ENCODE data around the gene MALAT1. TPM values are rescaled to one million over a fixed set of nuclear protein-coding genes. Genes with fewer than 3 reads are reported as not detected.

The MALAT1 gene
- total RNA-seq, 4 donors from 2014 or later: 10,683 to 28,425 (median 19,356) TPM

DNA sequence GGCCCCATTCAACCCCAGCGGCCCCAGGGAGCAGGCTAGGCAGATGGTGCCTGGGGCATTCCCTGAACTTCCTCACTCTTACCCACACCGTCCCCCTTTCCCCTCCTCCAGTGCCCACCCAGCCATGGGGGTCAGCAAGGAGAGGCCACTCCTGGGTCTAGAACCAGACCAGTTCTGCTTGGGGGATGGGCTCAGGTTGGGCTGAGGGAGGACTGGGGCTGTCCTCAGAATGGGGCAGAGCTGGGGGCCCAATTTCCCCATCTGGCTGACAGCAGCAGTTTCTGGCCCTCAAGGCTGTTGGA lies 38.4 kb downstream of the MALAT1 start:
- TF ChIP-seq POLR2A (IDR thresholded peaks at IDR 0.05): no peak
- TF ChIP-seq, protein P1, sequence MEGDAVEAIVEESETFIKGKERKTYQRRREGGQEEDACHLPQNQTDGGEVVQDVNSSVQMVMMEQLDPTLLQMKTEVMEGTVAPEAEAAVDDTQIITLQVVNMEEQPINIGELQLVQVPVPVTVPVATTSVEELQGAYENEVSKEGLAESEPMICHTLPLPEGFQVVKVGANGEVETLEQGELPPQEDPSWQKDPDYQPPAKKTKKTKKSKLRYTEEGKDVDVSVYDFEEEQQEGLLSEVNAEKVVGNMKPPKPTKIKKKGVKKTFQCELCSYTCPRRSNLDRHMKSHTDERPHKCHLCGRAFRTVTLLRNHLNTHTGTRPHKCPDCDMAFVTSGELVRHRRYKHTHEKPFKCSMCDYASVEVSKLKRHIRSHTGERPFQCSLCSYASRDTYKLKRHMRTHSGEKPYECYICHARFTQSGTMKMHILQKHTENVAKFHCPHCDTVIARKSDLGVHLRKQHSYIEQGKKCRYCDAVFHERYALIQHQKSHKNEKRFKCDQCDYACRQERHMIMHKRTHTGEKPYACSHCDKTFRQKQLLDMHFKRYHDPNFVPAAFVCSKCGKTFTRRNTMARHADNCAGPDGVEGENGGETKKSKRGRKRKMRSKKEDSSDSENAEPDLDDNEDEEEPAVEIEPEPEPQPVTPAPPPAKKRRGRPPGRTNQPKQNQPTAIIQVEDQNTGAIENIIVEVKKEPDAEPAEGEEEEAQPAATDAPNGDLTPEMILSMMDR (IDR thresholded peaks at IDR 0.05): no peak
- no peak for DNase-seq
- Histone ChIP-seq H3K9me3 (no peaks in the 10 kb centered on the region), H3K27ac (no peak overlapping the region), H3K4me3 (no peak overlapping the region), H3K4me1 (peaks cover 5 to 25% (median 13%) of the 10 kb centered on the region in 4 donors), H3K27me3 (no peaks in the 10 kb centered on the region), H3K36me3 (peaks cover 0 to 64% (median 0%) of the 10 kb centered on the region in 3 donors)

DNA sequence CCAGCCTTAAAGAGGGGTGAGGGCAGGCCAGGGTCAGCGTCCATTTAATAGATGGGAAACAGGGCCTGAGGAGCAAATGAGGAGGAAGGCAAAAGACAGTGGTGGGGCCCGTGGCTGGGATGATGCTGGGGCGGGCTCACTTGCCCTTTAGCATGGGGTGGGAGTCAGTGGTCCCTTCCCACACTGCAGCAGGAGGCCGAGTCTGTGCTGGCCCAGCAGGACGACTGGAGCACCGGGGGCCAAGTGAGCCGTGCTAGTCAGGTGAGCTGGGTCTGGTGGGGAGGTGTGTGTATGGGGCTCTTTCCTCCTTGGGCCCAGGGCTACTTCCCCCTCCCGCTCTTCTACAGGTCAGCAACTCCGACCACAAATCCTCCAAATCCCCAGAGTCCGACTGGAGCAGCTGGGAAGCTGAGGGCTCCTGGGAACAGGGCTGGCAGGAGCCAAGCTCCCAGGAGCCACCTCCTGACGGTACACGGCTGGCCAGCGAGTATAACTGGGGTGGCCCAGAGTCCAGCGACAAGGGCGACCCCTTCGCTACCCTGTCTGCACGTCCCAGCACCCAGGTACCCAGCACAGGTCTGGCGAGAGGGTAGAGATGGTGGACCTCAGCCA lies 38.9 kb downstream of the MALAT1 start:
- no peak for DNase-seq
- peaks cover 0 to 59% (median 0%) of the 10 kb centered on the region in 3 donors for H3K36me3 ChIP-seq
- TF ChIP-seq, protein P1 (IDR thresholded peaks at IDR 0.05): no peak
- no peak for TF ChIP-seq POLR2A (IDR thresholded peaks at IDR 0.05)
- no peaks in the 10 kb centered on the region for H3K27me3 ChIP-seq
- peaks cover 5 to 25% (median 13%) of the 10 kb centered on the region in 4 donors for H3K4me1 ChIP-seq
- H3K4me3 ChIP-seq: no peak overlapping the region
- no peak overlapping the region for H3K27ac ChIP-seq
- H3K9me3 ChIP-seq: no peaks in the 10 kb centered on the region

DNA sequence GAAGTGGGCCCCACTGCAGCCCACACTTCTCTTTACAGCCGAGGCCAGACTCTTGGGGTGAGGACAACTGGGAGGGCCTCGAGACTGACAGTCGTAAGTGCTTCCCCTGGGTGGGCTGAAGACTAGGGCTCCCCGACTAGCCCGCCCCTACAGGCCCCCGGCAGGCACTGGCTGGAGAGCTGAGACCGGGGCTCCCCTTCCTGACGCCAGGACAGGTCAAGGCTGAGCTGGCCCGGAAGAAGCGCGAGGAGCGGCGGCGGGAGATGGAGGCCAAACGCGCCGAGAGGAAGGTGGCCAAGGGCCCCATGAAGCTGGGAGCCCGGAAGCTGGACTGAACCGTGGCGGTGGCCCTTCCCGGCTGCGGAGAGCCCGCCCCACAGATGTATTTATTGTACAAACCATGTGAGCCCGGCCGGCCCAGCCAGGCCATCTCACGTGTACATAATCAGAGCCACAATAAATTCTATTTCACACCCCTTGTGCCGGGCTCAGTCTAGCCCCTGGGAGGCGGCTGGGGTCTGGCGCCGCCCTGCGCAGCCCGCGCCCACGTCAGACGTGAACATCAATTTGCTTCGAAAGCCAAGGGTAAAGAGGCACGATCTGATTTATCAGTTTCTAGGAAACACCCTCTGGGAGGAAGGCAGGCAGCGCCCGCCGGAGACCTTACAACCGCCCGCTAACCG lies 39.5 kb downstream of the MALAT1 start:
- peaks cover 0 to 52% (median 0%) of the 10 kb centered on the region in 3 donors for H3K36me3 ChIP-seq
- no peaks in the 10 kb centered on the region for H3K9me3 ChIP-seq
- no peak for DNase-seq
- H3K27ac ChIP-seq: no peak overlapping the region
- H3K27me3 ChIP-seq: no peaks in the 10 kb centered on the region
- no peak overlapping the region for H3K4me3 ChIP-seq
- peaks cover 5 to 25% (median 13%) of the 10 kb centered on the region in 4 donors for H3K4me1 ChIP-seq
- no peak for TF ChIP-seq POLR2A (IDR thresholded peaks at IDR 0.05)

DNA sequence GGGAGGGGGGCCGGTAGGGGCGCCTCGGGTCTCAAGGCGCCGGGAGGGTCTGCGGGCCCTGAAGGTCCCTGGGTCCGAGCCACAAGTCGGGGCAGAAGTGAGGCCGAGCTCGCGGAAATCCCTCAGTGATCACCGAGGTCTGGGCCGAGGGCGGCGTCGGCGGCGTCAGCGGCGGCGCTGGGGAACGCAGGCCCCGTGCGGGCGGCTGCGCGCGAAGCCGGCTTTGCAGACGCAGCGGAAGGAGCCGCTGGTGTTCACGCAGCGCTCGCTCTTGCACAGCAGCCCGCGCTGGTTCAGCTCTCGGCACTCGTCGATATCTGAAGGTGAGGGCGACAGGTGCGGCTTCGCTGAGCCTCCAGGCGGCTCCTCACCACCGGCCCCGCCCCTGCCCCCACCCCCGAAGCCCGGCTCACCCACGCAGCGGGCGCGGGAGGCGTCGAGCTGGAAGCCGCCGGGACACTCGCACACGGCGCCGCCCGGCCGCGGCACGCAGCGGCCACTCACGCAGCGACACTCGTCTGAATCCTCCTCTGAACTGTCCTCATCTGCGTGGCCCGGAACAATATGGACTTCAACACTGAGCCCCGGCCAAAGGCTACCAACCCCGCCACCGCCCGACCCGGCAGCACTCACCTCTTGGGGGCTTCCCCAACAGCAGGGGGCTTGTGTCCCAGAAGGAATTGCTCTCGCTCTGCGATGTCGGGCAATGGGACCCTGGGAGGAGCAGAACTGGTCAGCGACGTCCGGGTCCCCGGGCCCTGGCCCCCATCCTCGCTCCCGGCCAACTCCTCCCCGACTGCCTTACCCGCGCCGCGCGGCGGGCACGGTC lies 40.3 kb downstream of the MALAT1 start:
- H3K4me1 ChIP-seq: peaks cover 5 to 25% (median 13%) of the 10 kb centered on the region in 4 donors
- no peak for DNase-seq
- no peaks in the 10 kb centered on the region for H3K9me3 ChIP-seq
- TF ChIP-seq POLR2A (IDR thresholded peaks at IDR 0.05): no peak
- TF ChIP-seq, protein P1 (IDR thresholded peaks at IDR 0.05): no peak
- H3K36me3 ChIP-seq: peaks cover 0 to 55% (median 0%) of the 10 kb centered on the region in 3 donors
- peak overlapping the region; percentile 44 to 69 (median 61) for H3K4me3 ChIP-seq
- no peaks in the 10 kb centered on the region for H3K27me3 ChIP-seq
- peak overlapping the region; percentile 86 to 96 (median 93) for H3K27ac ChIP-seq

DNA sequence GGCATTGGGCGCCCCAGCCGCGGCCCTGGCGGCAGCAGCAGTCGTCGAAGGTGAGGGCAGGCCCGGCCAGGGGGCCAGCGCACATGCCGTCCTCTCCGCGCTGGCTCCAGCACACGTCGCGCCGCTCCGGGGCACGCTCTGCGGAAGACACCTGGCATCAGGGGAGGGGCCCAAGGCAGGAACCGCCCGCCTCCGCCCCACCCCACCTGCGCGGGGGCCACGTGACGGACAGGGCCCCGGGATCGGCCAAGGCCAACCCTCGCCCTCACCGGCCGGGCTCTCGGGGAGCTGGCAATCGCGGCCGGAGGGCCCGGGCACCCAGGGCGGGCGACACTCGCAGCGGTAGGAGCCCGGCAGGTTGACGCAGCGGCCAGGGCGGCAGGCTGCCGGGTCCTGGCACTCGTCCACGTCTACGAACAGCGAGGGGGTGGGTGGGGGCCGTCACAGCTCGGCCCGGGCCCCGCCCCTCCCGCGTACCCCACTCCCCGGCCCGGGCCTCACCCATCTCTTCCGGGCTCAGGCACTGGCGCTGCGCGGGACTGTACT lies 41.0 kb downstream of the MALAT1 start:
- no peaks in the 10 kb centered on the region for H3K27me3 ChIP-seq
- TF ChIP-seq, protein P1 (IDR thresholded peaks at IDR 0.05): no peak
- peak; percentile 46 to 62 for TF ChIP-seq POLR2A (IDR thresholded peaks at IDR 0.05)
- H3K36me3 ChIP-seq: peaks cover 0 to 53% (median 0%) of the 10 kb centered on the region in 3 donors
- peak overlapping the region; percentile 86 to 96 (median 93) for H3K27ac ChIP-seq
- H3K4me3 ChIP-seq: peak overlapping the region; percentile 44 to 69 (median 61)
- no peaks in the 10 kb centered on the region for H3K9me3 ChIP-seq
- DNase-seq: peak; percentile 73 to 91 (median 89)
- peaks cover 5 to 25% (median 13%) of the 10 kb centered on the region in 4 donors for H3K4me1 ChIP-seq
